Measurements from ENCODE around the gene STAT1. TPM values are rescaled to one million over a fixed set of nuclear protein-coding genes. Genes with fewer than 3 reads are reported as not detected.

Gene STAT1
- total and polyA plus RNA-seq, 9 of the 15 experiments (the other 6 are each of a cell fraction or from before 2014, with no cell fraction given), result 8.7 to 34.4 (median 26.8) TPM

GRCh38 chr2:191013932-191014652 is at the start of gene STAT1 (continued):
- TF ChIP-seq ZKSCAN3 (CRISPR knock-in tag; IDR thresholded peaks at IDR 0.05), result no peak
- TF ChIP-seq SMAD4 (CRISPR knock-in tag; conservative IDR thresholded peaks at IDR 0.05), result peak; percentile 87
- no peak for TF ChIP-seq ZNF79 (CRISPR knock-in tag; IDR thresholded peaks at IDR 0.05; ENCODE audit: low read depth)
- 0 out of 4 replicates have a peak, but pooled peaks of 1 of the 2 experiments have one; percentile 29 for TF ChIP-seq RCOR1 (IDR thresholded peaks at IDR 0.05; ENCODE audit: borderline replicate concordance in 1 of 2, low read depth in 2 of 2, low read length in 2 of 2)
- TF ChIP-seq FOXJ3 (CRISPR knock-in tag; IDR thresholded peaks at IDR 0.05), result no peak
- peak; percentile 58; the same call in 1 of the 2 replicates for TF ChIP-seq RNF2 (IDR thresholded peaks at IDR 0.05)
- TF ChIP-seq MEF2D (tag; conservative IDR thresholded peaks at IDR 0.05; ENCODE audit: low read depth), result no peak

GRCh38 chr2:191063584-191063983 is 49.6 kb upstream of the STAT1 start:
- in situ Hi-C loops (cut with MboI), result no loop called here
- Histone ChIP-seq H3K79me2 (ENCODE audit: control insufficient read depth, insufficient read depth, low read length) (no peaks in the 10 kb centered on the region), H3K9ac (ENCODE audit: insufficient read depth in 1 of 2, low read depth in 2 of 2, low read length in 2 of 2) (no peak overlapping the region), H2AFZ (ENCODE audit: low read depth, low read length) (no peak overlapping the region), H3K9me3 (replicated peaks; ENCODE audit: control insufficient read depth, insufficient read depth, low read depth, low read length) (no peaks in the 10 kb centered on the region), H3K4me2 (ENCODE audit: insufficient read depth, low read length) (no peak overlapping the region), H3K4me3 (no peak overlapping the region), H4K20me1 (replicated peaks; ENCODE audit: control insufficient read depth, insufficient read depth, low read length) (no peaks in the 10 kb centered on the region), H3K9me1 (ENCODE audit: control insufficient read depth, insufficient read depth, low read length) (no peaks in the 10 kb centered on the region), H3K27ac (ENCODE audit: extremely low read depth, low read depth, low read length) (no peak overlapping the region), H3K4me1 (replicated peaks in 1 of 2; ENCODE audit: control insufficient read depth in 2 of 2, insufficient read depth in 2 of 2, low read length in 2 of 2) (no peaks in the 10 kb centered on the region), H3K27me3 (ENCODE audit: control insufficient read depth in 2 of 2, insufficient read depth in 2 of 2, low read length in 2 of 2) (no peaks in the 10 kb centered on the region), H3K36me3 (ENCODE audit: control insufficient read depth, insufficient read depth, low read length) (no peaks in the 10 kb centered on the region)
- ATAC-seq (no peak), FAIRE-seq (no peak), DNase-seq (ENCODE audit: extremely low read depth in 1 of 4, low spot score in 3 of 4) (no peak)
- ChIA-PET POLR2A (no interaction called here), CTCF (ENCODE audit: low intra/inter-chr PET ratio) (no interaction called here)
- intact Hi-C loops (cut with micrococcal nuclease), result no loop called here
- no TSS peak for BruUV-seq (replicated peaks)
- WGBS (ENCODE audit: insufficient coverage, low coverage, missing lambda C conversion rate), result 0% methylated on average over 1 of the region's 1 CpG
- TF ChIP-seq SMAD4 (CRISPR knock-in tag; conservative IDR thresholded peaks at IDR 0.05) (no peak), ZNF41 (CRISPR knock-in tag; conservative IDR thresholded peaks at IDR 0.05) (no peak), E4F1 (CRISPR knock-in tag; IDR thresholded peaks at IDR 0.05; ENCODE audit: borderline replicate concordance) (no peak), EZH2 (IDR thresholded peaks at IDR 0.05; ENCODE audit: borderline replicate concordance, low read depth, low read length) (no peak), ZNF445 (CRISPR knock-in tag; IDR thresholded peaks at IDR 0.05; ENCODE audit: low read depth) (no peak), POLR3G (IDR thresholded peaks at IDR 0.05; ENCODE audit: extremely low read depth, insufficient read length, insufficient replicate concordance) (no peak), KLF6 (CRISPR knock-in tag; IDR thresholded peaks at IDR 0.05; ENCODE audit: borderline replicate concordance) (no peak), PYGO2 (tag; IDR thresholded peaks at IDR 0.05) (no peak), HMG20A (CRISPR knock-in tag; conservative IDR thresholded peaks at IDR 0.05) (no peak), YY1 (IDR thresholded peaks at IDR 0.05; ENCODE audit: borderline replicate concordance in 1 of 3, control insufficient read depth in 1 of 3, extremely low read depth in 1 of 3, insufficient read depth in 3 of 3, insufficient read length in 1 of 3, insufficient replicate concordance in 2 of 3, low read depth in 1 of 3, low read length in 2 of 3) (no peak), E2F6 (IDR thresholded peaks at IDR 0.05; ENCODE audit: borderline replicate concordance in 1 of 2, extremely low read depth in 1 of 2, insufficient read depth in 1 of 2, insufficient read length in 1 of 2, low read depth in 1 of 2, low read length in 1 of 2, poor library complexity in 1 of 2, severe bottlenecking in 1 of 2) (no peak)

Data from K562 (cell line).